ENCODE data around the gene RNU1-4.
A peak's percentile ranks its signal among the peaks of the same experiment; 100 is the strongest.
"Not testable (repeated sequence)": the region's sequence is repeated elsewhere in the genome, so short reads cannot be mapped to it uniquely, and the experiment has no call there.

RNU1-4 gene

DNA sequence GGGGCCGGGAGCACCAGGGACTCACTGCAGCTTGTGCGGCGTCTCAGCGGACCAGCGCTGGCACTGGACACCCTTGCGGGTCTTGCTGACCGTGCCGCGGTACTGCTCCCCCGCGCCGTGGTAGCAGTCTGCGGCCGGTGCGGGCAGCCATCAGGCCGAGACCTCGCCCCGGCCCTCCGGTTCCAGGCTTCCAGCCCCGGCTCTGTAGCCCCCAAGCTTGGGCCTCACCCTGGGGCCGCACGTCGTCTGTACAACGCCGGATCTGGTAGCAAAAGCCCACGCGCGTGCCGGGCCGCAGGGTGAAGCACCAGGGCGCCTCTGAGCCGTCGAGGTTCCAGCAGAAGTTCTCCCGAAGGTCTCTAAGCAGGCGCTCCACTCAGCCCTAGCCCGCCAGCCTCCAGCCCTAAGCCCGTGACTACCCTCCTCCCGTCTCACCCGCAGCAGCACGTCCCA lies 18.8 kb downstream of the RNU1-4 start:
- not testable (repeated sequence) for H3K9ac ChIP-seq (ENCODE audit: low read length in 5 of 5); H3K27ac ChIP-seq (ENCODE audit: low read depth, low read length); H3K4me1 ChIP-seq (ENCODE audit: control insufficient read depth in 5 of 5, insufficient read depth in 5 of 5, low read length in 5 of 5); H3K4me3 ChIP-seq (ENCODE audit: low read depth in 1 of 5, low read length in 5 of 5); H3K36me3 ChIP-seq (ENCODE audit: control insufficient read depth in 5 of 5, insufficient read depth in 5 of 5, low read length in 5 of 5); H3K27me3 ChIP-seq (ENCODE audit: control insufficient read depth in 5 of 5, insufficient read depth in 4 of 5, low read length in 5 of 5); H3K9me3 ChIP-seq (ENCODE audit: control insufficient read depth in 5 of 5, low read length in 5 of 5)

DNA sequence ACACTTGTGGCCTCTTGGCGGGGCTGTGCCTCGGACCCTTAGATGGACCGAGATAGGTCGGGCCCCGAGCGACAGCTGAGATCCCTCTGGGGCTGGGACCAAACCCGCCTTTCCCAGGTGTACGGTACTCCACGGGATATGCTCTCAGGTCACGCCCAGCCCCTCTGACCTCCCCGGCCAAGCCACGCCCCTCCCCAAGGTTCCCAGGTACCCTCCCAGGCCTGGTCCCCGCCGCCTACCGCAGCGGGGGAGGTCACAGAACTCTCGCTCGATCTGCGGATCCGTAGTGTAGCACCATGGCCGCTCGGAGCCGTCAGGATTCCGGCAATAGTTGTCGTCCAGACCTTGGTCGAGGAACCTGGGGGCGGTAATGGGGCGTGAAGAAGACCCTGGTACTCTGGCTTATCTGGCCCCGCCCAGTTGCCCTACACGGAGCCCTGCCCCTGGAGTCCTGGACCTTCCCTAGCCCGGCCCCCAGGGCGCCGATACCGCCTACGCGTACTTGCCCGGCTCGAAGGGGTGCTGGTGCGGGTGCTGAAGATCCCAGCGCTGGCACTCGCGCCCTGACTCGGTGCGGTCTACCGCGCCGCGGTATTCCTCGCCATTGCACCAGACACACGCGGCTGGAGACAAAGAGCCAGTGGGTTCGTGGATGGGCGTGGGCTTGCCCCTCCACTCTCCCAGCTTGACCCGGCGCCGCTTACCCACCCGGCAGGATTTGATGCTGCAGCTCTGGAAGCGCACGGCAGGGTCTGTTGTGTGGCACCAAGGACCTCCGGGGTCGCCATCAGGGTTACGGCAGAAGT lies 19.5 kb downstream of the RNU1-4 start:
- H3K4me3 ChIP-seq (ENCODE audit: low read depth in 1 of 5, low read length in 5 of 5); H3K36me3 ChIP-seq (ENCODE audit: control insufficient read depth in 5 of 5, insufficient read depth in 5 of 5, low read length in 5 of 5); H3K27ac ChIP-seq (ENCODE audit: low read depth, low read length); H3K9me3 ChIP-seq (ENCODE audit: control insufficient read depth in 5 of 5, low read length in 5 of 5); H3K4me1 ChIP-seq (ENCODE audit: control insufficient read depth in 5 of 5, insufficient read depth in 5 of 5, low read length in 5 of 5); H3K27me3 ChIP-seq (ENCODE audit: control insufficient read depth in 5 of 5, insufficient read depth in 4 of 5, low read length in 5 of 5); H3K9ac ChIP-seq (ENCODE audit: low read length in 5 of 5): not testable (repeated sequence)

DNA sequence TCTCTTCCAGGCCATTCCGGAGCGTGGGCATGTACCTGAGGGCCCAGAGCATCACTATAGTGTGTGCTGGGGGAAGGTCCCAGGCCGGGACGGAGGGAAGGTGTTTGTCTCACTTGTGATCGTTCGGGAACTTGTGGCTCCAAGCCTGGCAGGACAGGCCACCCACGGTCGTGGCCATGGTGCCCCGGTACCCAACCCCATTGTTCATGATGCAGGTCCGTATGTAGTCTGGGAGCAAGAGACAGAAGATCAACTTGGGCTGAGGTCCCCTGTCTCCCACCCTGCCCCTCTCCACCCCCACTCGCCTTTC lies 20.1 kb downstream of the RNU1-4 start:
- H3K4me3 ChIP-seq (ENCODE audit: low read depth in 1 of 5, low read length in 5 of 5); H3K36me3 ChIP-seq (ENCODE audit: control insufficient read depth in 5 of 5, insufficient read depth in 5 of 5, low read length in 5 of 5); H3K27ac ChIP-seq (ENCODE audit: low read depth, low read length): not testable (repeated sequence)

DNA sequence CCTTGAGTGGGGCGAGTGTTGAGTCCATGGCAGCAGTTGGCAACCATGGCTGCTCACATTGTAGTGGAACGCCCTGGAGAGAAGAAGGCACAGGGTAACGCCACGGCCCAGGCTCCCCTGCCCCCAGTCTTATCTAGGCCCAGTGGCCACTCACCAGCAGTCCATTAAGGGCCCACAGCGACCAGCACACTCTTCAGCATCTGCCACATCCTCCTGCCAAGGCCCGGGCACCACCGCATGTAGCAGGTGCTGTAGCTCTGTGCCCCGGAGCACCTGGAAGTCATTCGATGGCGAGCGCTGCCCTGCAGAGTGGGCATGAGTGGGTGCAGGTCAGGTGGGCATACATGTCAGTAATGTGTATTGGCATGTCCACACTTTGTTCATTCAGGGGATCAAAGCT lies 20.5 kb downstream of the RNU1-4 start:
- H3K9me3 ChIP-seq (ENCODE audit: control insufficient read depth in 5 of 5, low read length in 5 of 5); H3K36me3 ChIP-seq (ENCODE audit: control insufficient read depth in 5 of 5, insufficient read depth in 5 of 5, low read length in 5 of 5); H3K27ac ChIP-seq (ENCODE audit: low read depth, low read length); H3K9ac ChIP-seq (ENCODE audit: low read length in 5 of 5); H3K27me3 ChIP-seq (ENCODE audit: control insufficient read depth in 5 of 5, insufficient read depth in 4 of 5, low read length in 5 of 5); H3K4me1 ChIP-seq (ENCODE audit: control insufficient read depth in 5 of 5, insufficient read depth in 5 of 5, low read length in 5 of 5); H3K4me3 ChIP-seq (ENCODE audit: low read depth in 1 of 5, low read length in 5 of 5): not testable (repeated sequence)

More for the DNA sequence above, 20.1 kb downstream of the RNU1-4 start:
- H3K9ac ChIP-seq (ENCODE audit: low read length in 5 of 5); H3K27me3 ChIP-seq (ENCODE audit: control insufficient read depth in 5 of 5, insufficient read depth in 4 of 5, low read length in 5 of 5); H3K9me3 ChIP-seq (ENCODE audit: control insufficient read depth in 5 of 5, low read length in 5 of 5); H3K4me1 ChIP-seq (ENCODE audit: control insufficient read depth in 5 of 5, insufficient read depth in 5 of 5, low read length in 5 of 5): not testable (repeated sequence)

DNA sequence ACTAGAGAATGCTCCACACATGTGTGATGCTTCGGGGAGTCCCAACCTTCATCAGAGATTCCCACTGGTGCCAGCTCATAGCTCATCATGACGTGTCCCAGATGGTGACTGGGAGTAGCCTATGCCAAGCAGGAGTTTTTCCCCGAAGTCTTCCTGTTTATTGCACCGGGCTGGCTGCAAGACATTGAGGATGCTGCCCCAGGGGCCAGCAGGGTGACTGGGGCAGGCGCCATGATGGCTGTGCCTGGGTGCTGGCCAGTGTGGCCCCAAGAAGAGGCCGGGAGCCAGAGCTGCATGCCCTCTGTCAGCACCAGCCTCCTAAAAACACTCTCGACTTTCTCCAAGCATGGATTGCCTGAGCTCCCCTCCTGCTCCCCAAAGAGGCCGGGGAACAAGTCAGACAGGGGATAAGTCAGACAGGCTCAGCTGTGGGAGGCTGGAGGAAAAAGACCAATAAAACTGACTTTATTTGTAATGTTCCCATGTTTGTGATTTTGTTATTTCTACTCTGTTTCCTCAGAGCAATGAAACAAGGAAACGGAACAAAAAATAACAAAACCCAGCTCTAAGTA lies 24.0 kb downstream of the RNU1-4 start:
- not testable (repeated sequence) for H3K9ac ChIP-seq (ENCODE audit: low read length in 5 of 5)

DNA sequence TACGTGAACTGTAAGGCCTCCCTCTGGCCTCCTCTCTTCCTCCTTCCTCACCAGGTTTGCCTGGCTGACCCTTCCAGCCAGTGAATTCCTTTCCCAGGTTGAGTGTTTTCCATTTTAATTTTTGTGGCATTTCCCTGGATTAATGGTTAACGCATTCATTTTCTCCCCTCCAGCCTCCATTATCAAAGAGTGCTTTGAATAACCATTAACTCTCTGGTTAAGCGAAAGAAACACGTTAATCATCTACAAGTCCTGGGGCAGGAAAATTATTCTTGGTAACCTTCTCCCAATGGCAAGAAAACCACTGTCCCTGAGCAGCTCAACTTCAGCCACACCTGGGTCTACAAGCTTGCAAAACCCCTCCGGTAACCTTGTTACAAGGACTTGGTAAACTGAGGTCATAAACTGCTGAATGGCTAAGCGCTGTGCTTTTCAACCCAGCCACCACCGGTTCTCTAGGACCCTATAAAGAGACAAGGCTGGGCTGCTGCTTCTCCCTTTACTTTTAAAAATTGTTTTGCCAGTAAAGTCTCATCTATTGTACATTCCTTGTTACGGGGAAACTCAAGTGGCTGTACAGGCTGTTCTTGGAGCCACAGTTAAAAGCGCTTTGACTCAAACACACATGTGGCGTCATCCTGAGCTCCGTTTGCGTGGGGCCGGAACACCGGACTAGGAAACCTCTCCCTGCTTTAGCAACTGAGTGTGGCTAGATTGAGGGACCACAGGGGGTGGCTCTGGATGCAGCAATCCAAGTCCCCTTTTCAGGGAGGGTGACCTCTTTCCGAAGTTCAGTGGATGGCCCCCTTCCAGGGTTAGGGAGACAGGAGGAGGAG lies 24.7 kb downstream of the RNU1-4 start:
- H3K9ac ChIP-seq (ENCODE audit: low read length in 5 of 5); H3K27ac ChIP-seq (ENCODE audit: low read depth, low read length); H3K36me3 ChIP-seq (ENCODE audit: control insufficient read depth in 5 of 5, insufficient read depth in 5 of 5, low read length in 5 of 5); H3K9me3 ChIP-seq (ENCODE audit: control insufficient read depth in 5 of 5, low read length in 5 of 5); H3K4me1 ChIP-seq (ENCODE audit: control insufficient read depth in 5 of 5, insufficient read depth in 5 of 5, low read length in 5 of 5): not testable (repeated sequence)
- Histone ChIP-seq H3K27me3 (ENCODE audit: control insufficient read depth in 5 of 5, insufficient read depth in 4 of 5, low read length in 5 of 5) (peaks cover 0 to 11% (median 2%) of the 10 kb centered on the region in 5 donors), H3K4me3 (ENCODE audit: low read depth in 1 of 5, low read length in 5 of 5) (peak overlapping the region in 4 of 5 donors; percentile 24 to 59 (median 44))

More for the DNA sequence above, 24.0 kb downstream of the RNU1-4 start:
- not testable (repeated sequence) for H3K27me3 ChIP-seq (ENCODE audit: control insufficient read depth in 5 of 5, insufficient read depth in 4 of 5, low read length in 5 of 5); H3K36me3 ChIP-seq (ENCODE audit: control insufficient read depth in 5 of 5, insufficient read depth in 5 of 5, low read length in 5 of 5); H3K4me3 ChIP-seq (ENCODE audit: low read depth in 1 of 5, low read length in 5 of 5); H3K4me1 ChIP-seq (ENCODE audit: control insufficient read depth in 5 of 5, insufficient read depth in 5 of 5, low read length in 5 of 5); H3K9me3 ChIP-seq (ENCODE audit: control insufficient read depth in 5 of 5, low read length in 5 of 5); H3K27ac ChIP-seq (ENCODE audit: low read depth, low read length)

DNA sequence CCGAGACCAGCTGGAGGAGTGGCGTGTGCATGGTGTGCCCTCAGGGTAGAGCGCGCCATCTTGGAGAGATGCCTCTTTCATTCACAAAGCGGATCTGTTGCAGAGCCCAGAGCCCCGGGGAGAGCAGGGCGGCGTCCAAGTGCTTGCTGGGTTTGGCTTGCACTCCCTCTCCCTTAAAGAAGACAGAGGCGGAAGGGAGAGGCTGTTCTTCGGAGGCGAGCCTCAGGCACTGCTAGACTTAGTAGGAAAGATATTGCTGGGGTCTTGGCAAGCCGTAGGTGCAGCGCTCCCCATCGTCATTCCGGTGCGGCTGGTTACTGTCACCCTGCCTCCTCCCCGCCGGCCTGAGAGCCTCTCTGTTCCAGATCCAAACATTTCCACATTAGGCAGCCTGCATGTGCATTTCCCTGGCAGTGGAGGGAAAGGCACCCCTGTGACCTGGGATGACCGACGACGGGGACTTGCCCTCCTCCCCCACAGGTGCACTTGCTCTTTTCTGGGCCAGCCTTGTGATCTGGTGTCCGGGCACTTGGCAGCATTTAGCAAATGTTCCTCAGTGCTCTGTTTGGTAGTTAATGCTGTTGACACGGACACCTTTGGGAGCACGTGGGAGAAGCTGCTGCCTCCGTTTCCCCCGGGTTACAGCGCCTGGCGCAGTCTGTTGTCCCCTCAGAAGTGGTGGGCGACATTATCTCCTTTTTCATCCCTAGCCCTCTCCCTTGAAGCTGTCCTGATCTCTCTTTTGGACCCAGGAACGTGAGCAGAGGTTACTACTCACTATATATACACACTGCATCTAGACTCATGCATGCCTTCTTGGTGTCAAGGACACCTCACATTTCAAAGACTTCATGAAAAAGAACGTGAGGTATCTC lies 25.7 kb downstream of the RNU1-4 start:
- H3K9me3 ChIP-seq (ENCODE audit: control insufficient read depth in 5 of 5, low read length in 5 of 5); H3K36me3 ChIP-seq (ENCODE audit: control insufficient read depth in 5 of 5, insufficient read depth in 5 of 5, low read length in 5 of 5); H3K4me1 ChIP-seq (ENCODE audit: control insufficient read depth in 5 of 5, insufficient read depth in 5 of 5, low read length in 5 of 5); H3K9ac ChIP-seq (ENCODE audit: low read length in 5 of 5); H3K27ac ChIP-seq (ENCODE audit: low read depth, low read length): not testable (repeated sequence)
- Histone ChIP-seq H3K27me3 (ENCODE audit: control insufficient read depth in 5 of 5, insufficient read depth in 4 of 5, low read length in 5 of 5) (peaks cover 0 to 16% (median 3%) of the 10 kb centered on the region in 5 donors), H3K4me3 (ENCODE audit: low read depth in 1 of 5, low read length in 5 of 5) (peak overlapping the region in 4 of 5 donors; percentile 24 to 59 (median 44))

DNA sequence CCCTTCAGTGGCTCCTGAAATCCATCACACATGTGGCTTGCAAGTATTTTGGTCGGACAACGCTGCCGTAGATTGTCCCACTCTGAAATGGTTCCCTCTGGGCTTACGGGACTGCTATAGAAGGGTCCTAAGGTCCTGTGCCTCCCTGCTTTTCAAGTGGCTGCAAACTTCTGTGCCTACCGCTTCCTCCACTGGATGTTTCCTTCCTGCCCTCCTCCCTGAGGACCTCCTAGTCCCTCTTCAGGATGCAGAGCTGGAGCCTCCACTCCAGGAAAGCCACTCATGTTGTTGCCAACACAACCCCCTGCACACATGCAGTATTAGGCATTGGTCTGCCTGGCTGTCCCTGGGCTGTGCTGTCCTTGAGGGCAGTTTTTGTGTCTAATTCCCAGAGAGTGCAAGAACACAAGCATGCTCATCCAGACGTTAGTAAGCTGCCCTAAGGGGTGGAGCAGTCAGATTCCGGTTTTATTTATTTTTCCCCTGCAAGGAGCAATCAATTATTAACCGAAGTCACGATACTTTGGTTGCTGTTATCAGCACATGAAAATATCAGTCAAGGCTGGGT lies 26.5 kb downstream of the RNU1-4 start:
- H3K9ac ChIP-seq (ENCODE audit: low read length in 5 of 5); H3K4me3 ChIP-seq (ENCODE audit: low read depth in 1 of 5, low read length in 5 of 5); H3K4me1 ChIP-seq (ENCODE audit: control insufficient read depth in 5 of 5, insufficient read depth in 5 of 5, low read length in 5 of 5); H3K9me3 ChIP-seq (ENCODE audit: control insufficient read depth in 5 of 5, low read length in 5 of 5); H3K27ac ChIP-seq (ENCODE audit: low read depth, low read length); H3K36me3 ChIP-seq (ENCODE audit: control insufficient read depth in 5 of 5, insufficient read depth in 5 of 5, low read length in 5 of 5): not testable (repeated sequence)
- H3K27me3 ChIP-seq (ENCODE audit: control insufficient read depth in 5 of 5, insufficient read depth in 4 of 5, low read length in 5 of 5), result peaks cover 0 to 18% (median 5%) of the 10 kb centered on the region in 5 donors

DNA sequence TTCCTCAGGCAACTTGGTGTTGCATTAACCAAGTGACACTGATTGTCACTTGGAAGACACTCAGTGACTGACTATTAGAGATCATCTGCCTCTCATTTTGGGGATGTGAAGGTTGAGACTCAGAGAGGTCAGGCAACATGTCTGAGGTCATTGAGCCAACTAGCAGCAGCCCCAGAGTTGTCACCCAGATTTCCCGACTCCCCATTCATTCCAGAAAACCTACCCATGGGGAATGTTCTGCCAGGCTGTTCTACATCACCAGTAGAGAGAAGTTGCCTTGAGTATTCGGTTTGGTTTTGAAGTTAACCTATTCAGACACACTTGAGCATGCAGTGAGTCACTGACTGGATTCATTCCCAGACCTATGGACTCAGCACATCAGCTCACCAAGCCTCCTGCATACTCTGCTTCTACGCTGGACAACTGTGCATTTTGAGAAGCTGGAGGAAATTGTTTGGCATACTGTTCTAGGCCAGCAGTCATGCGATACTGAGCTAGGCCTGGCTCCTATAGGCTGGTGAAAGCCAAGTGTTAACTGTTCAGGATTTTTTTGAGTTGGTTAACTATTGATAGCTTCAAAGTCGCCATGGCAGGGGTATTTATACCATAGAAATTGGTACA lies 29.9 kb downstream of the RNU1-4 start:
- H3K27ac ChIP-seq (ENCODE audit: low read depth, low read length); H3K9me3 ChIP-seq (ENCODE audit: control insufficient read depth in 5 of 5, low read length in 5 of 5); H3K4me1 ChIP-seq (ENCODE audit: control insufficient read depth in 5 of 5, insufficient read depth in 5 of 5, low read length in 5 of 5); H3K36me3 ChIP-seq (ENCODE audit: control insufficient read depth in 5 of 5, insufficient read depth in 5 of 5, low read length in 5 of 5); H3K4me3 ChIP-seq (ENCODE audit: low read depth in 1 of 5, low read length in 5 of 5); H3K9ac ChIP-seq (ENCODE audit: low read length in 5 of 5): not testable (repeated sequence)
- peaks cover 0 to 27% (median 10%) of the 10 kb centered on the region in 5 donors for H3K27me3 ChIP-seq (ENCODE audit: control insufficient read depth in 5 of 5, insufficient read depth in 4 of 5, low read length in 5 of 5)
